ENCODE measurements around the gene PPIA.

DNA sequence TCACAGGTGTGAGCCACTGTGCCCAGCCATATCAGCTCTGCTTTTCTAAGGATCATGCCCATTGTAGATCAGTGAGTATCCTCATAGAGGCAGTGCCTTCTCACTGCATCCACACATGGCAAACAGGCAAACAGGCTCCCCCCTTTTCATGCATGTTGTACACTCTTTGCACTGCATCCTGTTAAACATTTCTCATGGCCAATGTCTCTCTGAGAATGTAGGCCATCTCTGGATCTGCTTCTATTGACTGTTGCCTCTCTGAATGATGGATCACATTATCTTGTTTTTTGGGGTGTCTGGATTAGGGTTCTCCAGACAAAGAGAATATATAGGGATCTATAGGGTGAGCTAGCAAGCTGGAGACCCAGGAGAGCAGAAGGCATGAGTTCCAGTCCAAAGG is 13.1 kb upstream of the PPIA start:
- TF ChIP-seq, protein P1, sequence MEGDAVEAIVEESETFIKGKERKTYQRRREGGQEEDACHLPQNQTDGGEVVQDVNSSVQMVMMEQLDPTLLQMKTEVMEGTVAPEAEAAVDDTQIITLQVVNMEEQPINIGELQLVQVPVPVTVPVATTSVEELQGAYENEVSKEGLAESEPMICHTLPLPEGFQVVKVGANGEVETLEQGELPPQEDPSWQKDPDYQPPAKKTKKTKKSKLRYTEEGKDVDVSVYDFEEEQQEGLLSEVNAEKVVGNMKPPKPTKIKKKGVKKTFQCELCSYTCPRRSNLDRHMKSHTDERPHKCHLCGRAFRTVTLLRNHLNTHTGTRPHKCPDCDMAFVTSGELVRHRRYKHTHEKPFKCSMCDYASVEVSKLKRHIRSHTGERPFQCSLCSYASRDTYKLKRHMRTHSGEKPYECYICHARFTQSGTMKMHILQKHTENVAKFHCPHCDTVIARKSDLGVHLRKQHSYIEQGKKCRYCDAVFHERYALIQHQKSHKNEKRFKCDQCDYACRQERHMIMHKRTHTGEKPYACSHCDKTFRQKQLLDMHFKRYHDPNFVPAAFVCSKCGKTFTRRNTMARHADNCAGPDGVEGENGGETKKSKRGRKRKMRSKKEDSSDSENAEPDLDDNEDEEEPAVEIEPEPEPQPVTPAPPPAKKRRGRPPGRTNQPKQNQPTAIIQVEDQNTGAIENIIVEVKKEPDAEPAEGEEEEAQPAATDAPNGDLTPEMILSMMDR (IDR thresholded peaks at IDR 0.05; ENCODE audit: poor library complexity, severe bottlenecking) = no peak
- TF ChIP-seq POLR2AphosphoS5 (IDR thresholded peaks at IDR 0.05) = no peak
- TF ChIP-seq EZH2 (IDR thresholded peaks at IDR 0.05; ENCODE audit: borderline replicate concordance, insufficient read depth, low read length, poor library complexity, severe bottlenecking) = no peak

Measured in neural cell (in vitro differentiated cells).